GM18499 (cell line): Measurements from ENCODE around the gene DUXB.

Experiments
- ATAC-seq: cut with Tn5 transposase; IDR thresholded peaks from one replicate; pipeline ENCODE4 v1.9.1; 2021; ENCODE audit warnings: moderate number of reproducible peaks; ENCODE audit not compliant: insufficient read depth, unreplicated experiment

The DUXB gene, protein sequence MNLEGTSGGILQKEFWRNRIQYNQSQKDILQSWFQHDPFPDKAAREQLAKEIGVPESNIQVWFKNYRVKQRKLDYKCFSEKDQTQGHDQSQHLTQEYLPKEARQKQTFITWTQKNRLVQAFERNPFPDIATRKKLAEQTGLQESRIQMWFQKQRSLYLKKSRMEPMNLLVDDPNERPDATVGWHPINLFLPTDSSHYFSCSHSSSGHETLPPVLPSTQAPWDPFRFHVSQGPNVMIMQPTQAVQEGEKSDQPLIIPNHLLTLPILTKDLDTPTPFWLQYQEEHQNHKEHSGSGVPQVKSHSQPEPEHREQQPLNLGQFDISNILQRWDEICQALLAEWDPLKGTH

DNA sequence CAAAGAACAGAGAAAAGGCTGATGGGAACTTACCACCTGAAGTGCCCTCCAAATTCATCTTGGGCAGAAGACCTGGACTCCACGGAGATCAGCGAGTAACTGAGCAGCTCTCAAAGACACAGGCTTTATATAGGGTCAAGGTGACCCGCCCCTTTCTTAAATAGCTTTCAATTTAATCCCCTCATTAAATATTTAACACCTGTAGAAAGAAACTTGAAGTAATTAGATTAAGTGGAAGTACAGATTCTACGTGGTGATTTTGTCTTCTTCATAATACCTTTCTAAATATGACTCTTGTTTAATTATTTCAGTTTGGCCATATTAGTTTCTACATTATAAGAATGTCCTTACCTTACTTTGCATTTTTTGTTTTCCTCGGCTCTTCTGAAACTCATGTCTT is at the start of gene DUXB:
TSS of gene DUXB (minus strand) at position 101 of the 400 bp plus-strand sequence. CDS start at position 58, 43 bp downstream.
- ATAC-seq: no peak

GRCh38 chr16:75750528-75750927 is 49.3 kb upstream of the DUXB start:
- no peak for ATAC-seq

DNA sequence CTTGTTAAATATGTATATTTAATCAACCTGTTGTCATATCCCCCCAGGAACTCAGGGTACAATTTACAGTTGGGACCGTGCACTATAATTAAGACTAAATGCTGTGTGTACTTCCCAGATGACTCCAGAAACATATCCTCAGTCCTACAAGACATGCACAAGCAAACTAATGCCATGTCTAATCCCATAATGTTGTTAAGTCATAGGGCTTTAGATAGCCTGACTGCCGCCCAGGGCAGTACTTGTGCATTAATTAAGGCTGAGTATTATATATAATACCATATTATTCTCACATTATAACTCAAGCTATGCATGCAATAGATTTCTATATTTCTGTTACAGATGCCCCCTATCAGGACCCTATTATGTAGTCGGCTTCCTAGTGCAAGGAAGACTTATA is 45.1 kb upstream of the DUXB start:
- ATAC-seq: no peak

- ATAC-seq: no peak
Observed at GRCh38 chr16:75745823-75746222, 44.6 kb upstream of the DUXB start.

DNA sequence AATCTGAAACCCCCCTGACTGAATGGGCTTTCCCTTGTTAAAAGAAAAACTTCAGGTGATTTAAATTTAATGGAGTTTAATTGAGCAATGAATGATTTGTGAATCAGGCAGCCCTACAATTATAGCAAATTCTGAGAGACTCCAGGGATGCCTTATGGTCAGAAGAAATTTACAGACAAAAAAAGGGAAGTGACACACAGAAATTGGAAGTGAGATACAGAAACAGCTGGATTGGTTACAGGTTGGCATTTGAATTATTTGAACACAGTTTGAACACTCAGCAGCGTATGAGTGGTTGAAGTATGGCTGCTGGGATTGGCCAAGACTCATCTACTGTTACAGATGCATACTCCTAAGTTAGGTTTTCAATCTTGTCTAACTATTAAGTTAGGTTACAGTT is 44.0 kb upstream of the DUXB start:
- ATAC-seq: no peak

DNA sequence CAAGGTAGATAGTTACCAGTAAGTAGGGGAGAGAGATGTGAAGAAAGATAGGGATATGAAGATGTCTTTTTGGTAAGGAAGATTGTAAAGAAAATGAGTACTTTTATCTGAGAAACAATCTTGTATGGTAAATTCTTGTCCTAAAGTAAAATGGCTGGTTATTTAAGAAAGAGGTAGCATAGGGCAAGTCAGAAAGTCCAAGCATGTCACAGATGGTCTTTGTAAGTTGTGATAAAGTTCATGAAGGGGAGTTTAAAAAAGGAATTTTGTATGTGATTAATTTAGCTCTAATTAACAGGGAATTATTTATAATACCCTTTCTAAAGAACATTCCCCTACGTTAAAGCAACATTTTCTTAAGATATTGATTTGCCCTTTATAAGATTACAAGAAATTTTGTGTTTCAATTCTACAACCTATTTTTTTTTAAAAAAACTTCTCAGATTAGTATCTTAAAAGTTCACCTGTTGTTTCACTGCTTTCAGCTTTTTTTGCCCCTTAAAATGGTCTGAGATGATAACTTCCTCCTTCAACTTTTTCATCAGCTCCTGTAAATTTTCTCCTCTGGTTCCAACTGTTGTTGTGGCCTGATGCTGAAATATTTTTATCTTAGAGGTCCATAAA is 41.3 kb upstream of the DUXB start:
- ATAC-seq: no peak

DNA sequence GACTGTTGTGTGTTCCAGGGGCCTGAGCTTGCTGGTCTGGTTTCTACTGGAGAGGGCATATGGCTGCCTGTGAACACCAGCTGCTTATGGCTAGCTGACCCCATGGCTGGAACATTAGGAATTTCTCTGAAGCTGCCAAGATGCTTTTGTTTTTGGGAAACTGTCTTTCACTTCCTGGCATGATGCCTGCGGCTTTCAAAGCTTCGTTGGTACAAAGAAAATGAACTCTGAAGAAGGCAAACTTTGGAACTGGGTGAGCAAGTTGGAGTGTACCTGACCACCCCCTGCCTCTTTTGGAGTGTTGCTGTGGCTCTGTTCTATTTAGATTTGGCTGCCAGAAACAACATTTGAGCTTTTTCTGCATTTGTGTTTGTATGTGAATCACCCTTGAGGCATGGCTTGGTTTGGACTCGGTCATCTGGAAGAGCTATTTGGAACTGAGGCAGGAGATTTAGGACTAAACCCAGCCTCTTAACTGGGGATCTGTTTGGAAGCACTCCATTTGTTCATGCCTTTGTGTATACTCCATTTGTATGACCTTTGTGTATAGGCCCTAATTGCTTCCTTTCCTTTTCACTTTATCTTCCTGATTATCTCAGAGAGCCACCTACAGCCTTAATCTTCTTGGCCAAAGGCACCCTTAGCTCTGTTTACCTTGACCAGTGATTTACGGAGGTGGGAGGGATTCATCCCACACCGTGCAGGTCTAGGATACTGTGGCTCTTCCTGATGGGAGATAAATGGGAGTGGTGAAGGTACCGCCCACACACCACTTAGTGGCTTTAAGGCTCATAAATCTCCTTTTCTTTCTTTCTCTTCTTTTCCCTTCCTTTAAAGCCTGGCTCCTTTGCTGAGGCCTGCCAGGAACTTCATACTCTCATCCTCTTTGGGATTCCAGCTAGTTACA is 32.3 kb upstream of the DUXB start:
- no peak for ATAC-seq

- no peak for ATAC-seq
Observed at GRCh38 chr16:75732871-75733270, 31.6 kb upstream of the DUXB start.

DNA sequence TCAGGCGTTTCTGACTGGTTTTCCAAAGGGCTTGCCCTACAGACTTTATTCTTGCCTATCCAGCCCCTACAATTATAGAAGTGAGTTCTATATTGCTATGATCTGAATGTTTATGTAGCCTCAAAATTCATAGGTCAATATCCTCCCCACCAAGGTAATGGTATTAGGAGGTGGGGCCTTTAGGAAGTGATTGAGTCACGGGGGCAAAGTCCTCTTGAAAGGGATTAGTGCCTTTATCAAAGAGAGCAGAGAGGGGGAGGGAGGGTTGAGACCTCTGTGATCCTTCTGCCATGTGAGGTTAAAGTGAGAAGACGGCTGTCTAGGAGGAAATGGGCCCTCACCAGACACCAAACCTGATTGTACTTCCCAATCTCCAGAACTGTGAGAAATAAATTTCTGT is 26.0 kb upstream of the DUXB start:
- no peak for ATAC-seq

DNA sequence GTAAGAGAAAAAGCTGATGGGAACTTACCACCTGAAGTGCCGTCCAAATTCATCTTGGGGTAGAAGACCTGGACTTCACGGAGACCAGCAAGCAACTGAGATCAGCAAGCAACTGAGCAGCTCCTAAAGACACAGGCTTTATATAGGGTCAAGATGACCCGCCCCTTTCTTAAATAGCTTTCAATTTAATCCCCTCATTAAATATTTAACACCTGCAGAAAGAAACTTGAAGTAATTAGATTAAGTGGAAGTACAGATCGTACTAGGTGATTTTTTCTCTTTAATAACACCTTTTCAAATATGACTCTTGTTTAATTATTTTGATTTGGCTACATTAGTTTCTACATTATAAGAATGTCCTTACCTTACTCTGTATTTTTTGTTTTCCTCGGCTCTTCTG is 25.1 kb upstream of the DUXB start, which contains the start of gene CPHXL:
TSS of gene CPHXL (minus strand) at position 101 of the 400 bp plus-strand sequence. CDS start at position 53, 48 bp downstream.
- no peak for ATAC-seq

DNA sequence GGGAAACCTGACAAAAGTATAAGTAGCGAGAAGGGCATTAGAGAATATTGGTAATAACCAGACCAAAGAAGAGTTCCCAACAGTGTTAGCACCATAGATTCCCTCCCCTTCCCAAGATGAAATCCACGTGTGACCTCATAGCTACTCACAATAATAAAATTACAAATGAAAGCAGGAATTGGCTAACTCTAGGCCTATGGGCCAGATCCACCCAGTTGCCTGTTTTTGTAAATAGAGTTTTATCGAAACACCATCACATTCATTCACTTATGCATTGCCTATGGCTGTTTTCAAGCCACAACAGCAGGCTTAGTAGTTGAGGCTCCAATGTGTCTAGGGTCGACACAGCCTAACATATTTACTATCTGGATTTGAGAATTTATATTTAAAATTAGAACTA is 17.2 kb upstream of the DUXB start:
- no peak for ATAC-seq

DNA sequence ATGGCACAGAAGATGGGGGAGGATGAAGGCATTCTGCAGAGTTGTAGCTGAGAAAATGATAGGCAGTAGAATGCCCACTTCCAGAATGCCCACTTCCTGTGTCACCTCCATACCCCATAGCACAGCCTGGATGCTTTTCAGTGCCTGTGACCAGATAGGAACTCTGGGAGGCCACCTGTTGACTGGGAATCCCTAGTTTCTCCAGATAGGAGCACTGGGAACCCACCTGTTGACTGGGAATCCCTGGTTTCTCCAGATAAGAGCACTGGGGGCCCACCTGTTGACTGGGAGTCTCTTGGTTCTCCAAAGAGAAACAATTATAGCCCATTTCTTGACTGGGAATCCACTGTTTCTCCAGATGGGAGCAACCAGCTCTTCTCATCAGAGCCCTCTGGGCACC is 13.4 kb upstream of the DUXB start:
- no peak for ATAC-seq

GRCh38 chr16:75710344-75710743 is 9.1 kb upstream of the DUXB start:
- no peak for ATAC-seq

- ATAC-seq: no peak
Observed at GRCh38 chr16:75703306-75703705, 2.0 kb upstream of the DUXB start.

- ATAC-seq: no peak
Observed at GRCh38 chr16:75702242-75702641, 981 bp upstream of the DUXB start.

DNA sequence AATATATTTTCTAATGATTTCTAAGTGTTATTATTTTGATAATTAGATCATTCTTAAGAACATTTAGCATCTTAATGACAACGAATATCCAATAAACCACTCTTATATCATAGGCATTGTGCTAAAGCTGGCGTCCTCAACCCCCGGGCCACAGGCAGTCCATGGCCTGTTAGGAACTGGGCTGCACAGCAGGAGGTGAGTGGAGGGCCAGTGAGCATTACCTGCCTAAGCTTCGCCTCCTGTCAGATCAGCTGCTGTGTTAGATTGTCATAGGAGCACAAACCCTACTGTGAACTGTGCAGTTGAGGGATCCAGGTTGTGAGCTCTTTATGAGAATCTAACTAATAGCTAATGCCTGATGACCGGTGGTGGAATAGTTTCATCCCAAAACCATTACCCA is 3.7 kb downstream of the DUXB start:
- ATAC-seq: no peak

DNA sequence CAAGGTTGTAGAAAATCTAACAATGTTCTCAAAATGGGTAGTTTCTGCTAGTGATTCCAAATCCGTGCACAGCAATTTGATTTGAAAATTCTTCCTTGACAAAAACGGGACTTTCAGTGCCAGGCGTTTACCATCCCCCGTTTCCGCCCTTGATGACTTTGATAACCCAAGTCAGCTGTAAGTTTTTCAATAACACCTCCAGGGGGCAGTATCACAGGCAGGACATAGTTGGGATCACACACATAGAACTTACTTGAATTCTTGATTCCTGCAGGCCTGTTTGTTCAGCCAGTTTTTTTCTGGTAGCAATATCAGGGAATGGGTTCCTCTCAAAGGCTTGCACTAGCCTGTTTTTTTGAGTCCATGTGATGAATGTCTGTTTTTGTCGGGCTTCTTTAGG is 5.6 kb downstream of the DUXB start:
- no peak for ATAC-seq

DNA sequence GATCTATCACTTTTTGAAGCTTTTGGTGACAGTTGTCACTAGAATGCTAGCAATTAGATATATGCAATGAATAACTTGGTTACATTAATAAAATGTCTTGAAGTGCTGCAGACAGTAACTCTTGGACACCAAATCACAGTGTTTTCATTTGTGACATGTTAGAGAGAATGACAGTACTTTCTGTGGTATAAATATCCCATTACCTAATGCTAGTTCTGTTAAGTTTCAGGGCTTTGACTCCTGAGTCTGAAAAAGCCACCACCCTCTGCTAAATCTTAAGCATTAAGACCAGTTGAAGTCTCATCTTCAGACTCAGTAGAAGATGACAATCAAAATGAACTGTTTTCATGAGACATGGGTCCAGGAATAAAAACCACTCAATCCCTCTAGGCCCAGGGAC is 13.9 kb downstream of the DUXB start:
- ATAC-seq: no peak

- ATAC-seq: no peak
Observed at GRCh38 chr16:75682308-75682707, 19.0 kb downstream of the DUXB start.

- no peak for ATAC-seq
Observed at GRCh38 chr16:75679366-75679765, 21.9 kb downstream of the DUXB start.

DNA sequence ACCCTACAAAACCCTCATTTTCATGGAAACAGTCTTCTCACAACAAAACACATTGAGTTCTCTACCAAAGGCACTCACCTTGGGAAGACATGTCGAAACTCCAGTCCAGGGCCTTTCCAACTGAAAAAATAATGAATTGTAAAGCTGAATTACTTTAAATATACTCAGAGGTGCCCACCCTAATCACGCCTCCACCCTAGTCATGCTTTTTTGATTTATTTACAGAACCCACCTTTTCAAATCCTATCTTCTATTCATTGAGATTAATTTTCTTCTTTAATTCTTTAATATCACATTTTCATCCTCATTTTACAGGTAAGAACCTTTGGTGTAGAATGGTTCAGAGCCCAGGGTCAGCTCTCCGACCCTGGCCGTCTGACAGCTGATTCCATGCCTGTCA is 24.4 kb downstream of the DUXB start, which contains the start of gene CPHXL2:
TSS of gene CPHXL2 (minus strand) at position 101 of the 400 bp plus-strand sequence. CDS start at position 91, 10 bp downstream.
- ATAC-seq: no peak
